Neural cell (in vitro differentiated cells): Measurements from ENCODE around the gene FMC1. TPM values are rescaled to one million over a fixed set of nuclear protein-coding genes. Genes with fewer than 3 reads are reported as not detected.

ENCODE experiments used
- H2AFZ ChIP-seq: fragments of 200-600, 300-800 bp; sonication (generic), shearing (Covaris generic); 2 replicates; pipeline ENCODE4 v1.6.0; 2014; ENCODE audit warnings: low read depth, mild to moderate bottlenecking, antibody characterized with exemption, low read length, moderate library complexity
- H3F3A ChIP-seq: fragments of 200-600 bp; shearing (Covaris generic); 2 replicates; pipeline ENCODE4 v1.6.1; 2016; ENCODE audit warnings: mild to moderate bottlenecking, moderate library complexity, mixed read lengths, antibody characterized with exemption, low read length; ENCODE audit not compliant: insufficient read depth, poor library complexity, severe bottlenecking
- H3K27ac ChIP-seq: fragments of 200-600, 300-800 bp; sonication (generic), shearing (Covaris generic); 2 replicates; pipeline ENCODE4 v1.5.1; 2014; ENCODE audit warnings: mild to moderate bottlenecking, low read length, moderate library complexity
- H3K27me3 ChIP-seq: fragments of 300-800, 200-600 bp; sonication (generic), shearing (Covaris generic); 2 replicates; pipeline ENCODE4 v1.6.0; 2014; ENCODE audit warnings: mild to moderate bottlenecking, low read depth, low read length, moderate library complexity; ENCODE audit not compliant: insufficient read depth
- H3K36me3 ChIP-seq: fragments of 300-800, 200-600 bp; sonication (generic), shearing (Covaris generic); 2 replicates; pipeline ENCODE4 v1.5.1; 2014; ENCODE audit warnings: mild to moderate bottlenecking, antibody characterized with exemption, low read length, moderate library complexity; ENCODE audit not compliant: insufficient read depth
- H3K4me2 ChIP-seq: fragments of 300-800, 200-600 bp; sonication (generic), shearing (Covaris generic); 2 replicates; pipeline ENCODE4 v1.6.0; 2014; ENCODE audit warnings: mild to moderate bottlenecking, low read length
- H3K4me3 ChIP-seq: fragments of 300-800, 200-600 bp; sonication (generic), shearing (Covaris generic); 2 replicates; pipeline ENCODE4 v1.5.1; 2014; ENCODE audit warnings: mild to moderate bottlenecking, low read length, moderate library complexity
- H3K79me2 ChIP-seq: fragments of 200-600 bp; shearing (Covaris generic); replicated peaks from 2 replicates; pipeline ENCODE4 v1.6.0; 2014; ENCODE audit warnings: mild to moderate bottlenecking, low read length, moderate library complexity; ENCODE audit not compliant: insufficient read depth
- H3K9ac ChIP-seq: fragments of 300-800, 200-600 bp; sonication (generic), shearing (Covaris generic); 2 replicates; pipeline ENCODE4 v1.6.1; 2016; ENCODE audit warnings: mild to moderate bottlenecking, low read length, mixed read lengths
- H3K9me2 ChIP-seq: fragments of 200-600 bp; shearing (Covaris generic); 2 replicates; pipeline ENCODE4 v1.6.1; 2016; ENCODE audit warnings: mild to moderate bottlenecking, low read length, mixed read lengths; ENCODE audit not compliant: insufficient read depth
- H3K9me3 ChIP-seq: fragments of 200-600, 300-800 bp; sonication (generic), shearing (Covaris generic); 2 replicates; pipeline ENCODE4 v1.6.1; 2016; ENCODE audit warnings: mild to moderate bottlenecking, mixed run types, low read length, moderate library complexity, mixed read lengths
- H4K20me1 ChIP-seq: fragments of 200-600 bp; shearing (Covaris generic); 2 replicates; pipeline ENCODE4 v1.6.1; 2016; ENCODE audit warnings: mild to moderate bottlenecking, mixed run types; ENCODE audit not compliant: insufficient read depth
- CTCF ChIP-seq: fragments of 450-650 bp; IDR thresholded peaks from 2 replicates; pipeline ENCODE4 v1.5.1; 2014; ENCODE audit warnings: antibody characterized with exemption, mild to moderate bottlenecking, moderate library complexity; ENCODE audit not compliant: poor library complexity, severe bottlenecking
- EP300 ChIP-seq: fragments of 450-650 bp; conservative IDR thresholded peaks from 2 replicates; pipeline ENCODE4 v1.6.1; 2014; ENCODE audit warnings: antibody characterized with exemption, mild to moderate bottlenecking, moderate library complexity; ENCODE audit not compliant: poor library complexity, severe bottlenecking
- EZH2 ChIP-seq: fragments of 200-600, 300-800 bp; shearing (Covaris generic), sonication (generic); IDR thresholded peaks from 2 replicates; pipeline ENCODE4 v1.6.1; 2014; ENCODE audit warnings: antibody characterized with exemption, low read length, borderline replicate concordance, mild to moderate bottlenecking; ENCODE audit not compliant: insufficient read depth, poor library complexity, severe bottlenecking
- MXI1 ChIP-seq: fragments of 450-650 bp; conservative IDR thresholded peaks from 2 replicates; pipeline ENCODE4 v1.6.1; 2014; ENCODE audit warnings: antibody characterized with exemption, mild to moderate bottlenecking; ENCODE audit not compliant: poor library complexity, severe bottlenecking
- POLR2AphosphoS5 ChIP-seq: IDR thresholded peaks from 2 replicates; pipeline ENCODE4 v1.6.1; 2012
- RAD21 ChIP-seq: fragments of 450-650 bp; conservative IDR thresholded peaks from 2 replicates; pipeline ENCODE4 v1.6.1; 2014; ENCODE audit warnings: antibody characterized with exemption, mild to moderate bottlenecking, moderate library complexity
- REST ChIP-seq: IDR thresholded peaks from 2 replicates; pipeline ENCODE4 v1.6.1; 2012; ENCODE audit warnings: borderline replicate concordance
- SMC3 ChIP-seq: fragments of 450-650 bp; conservative IDR thresholded peaks from 2 replicates; pipeline ENCODE4 v1.6.1; 2014; ENCODE audit warnings: antibody characterized with exemption, mild to moderate bottlenecking, moderate library complexity; ENCODE audit not compliant: poor library complexity
- TAF1 ChIP-seq: IDR thresholded peaks from 2 replicates; pipeline ENCODE4 v1.6.1; 2012; ENCODE audit warnings: low read depth
- polyA plus RNA-seq: library from polyadenylated mRNA; depleted of rRNA; stranded (reverse); fragments of >200 nt; gene quantifications from 2 replicates; pipeline ENCODE4 v1.2.3, GENCODE V29; 2014

The FMC1 gene
- polyA plus RNA-seq, 1 donor from 2014 or later = 54.8 TPM

DNA sequence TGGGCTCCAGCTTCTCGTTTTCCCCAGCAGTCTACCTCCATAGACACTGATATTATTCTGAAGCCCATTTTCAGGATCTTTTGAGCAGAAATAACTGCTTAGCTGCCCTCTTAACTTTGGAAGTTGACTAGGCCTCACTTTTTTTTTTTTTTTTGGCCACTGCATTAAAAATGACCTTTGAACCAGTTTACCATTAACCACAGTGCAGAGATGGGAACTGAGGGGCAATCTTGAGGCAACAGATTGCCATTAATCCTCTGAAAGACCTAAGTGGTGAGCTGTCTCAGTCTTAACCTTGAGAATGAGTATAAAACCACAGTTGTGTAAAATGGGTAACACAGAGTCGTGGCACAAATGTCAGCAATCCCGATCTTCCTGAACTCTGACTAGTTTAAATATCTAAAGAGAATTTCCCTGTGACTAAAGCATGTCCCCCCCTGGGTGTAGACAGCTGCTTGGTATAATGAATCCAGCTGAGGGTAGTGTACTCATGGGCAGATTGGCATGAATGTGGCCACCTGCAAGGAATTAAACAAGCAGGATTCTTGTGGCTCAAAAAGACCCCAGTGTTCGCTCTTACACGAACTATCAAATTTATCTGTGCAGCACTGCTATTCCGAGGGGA, 46.1 kb upstream of the FMC1 start:
- no peak overlapping the region for H3K4me2 ChIP-seq
- H3K27me3 ChIP-seq = no peaks in the 10 kb centered on the region
- H3K79me2 ChIP-seq = no peaks in the 10 kb centered on the region
- H4K20me1 ChIP-seq = no peaks in the 10 kb centered on the region
- H3K4me3 ChIP-seq = no peak overlapping the region
- no peaks in the 10 kb centered on the region for H3F3A ChIP-seq
- no peak for TF ChIP-seq EP300
- no peak for TF ChIP-seq SMC3
- no peak for TF ChIP-seq MXI1
- no peak for TF ChIP-seq CTCF
- no peak for TF ChIP-seq TAF1
- TF ChIP-seq EZH2 = no peak
- no peak for TF ChIP-seq REST
- TF ChIP-seq RAD21 = no peak
- TF ChIP-seq POLR2AphosphoS5 = no peak
- no peak overlapping the region for H3K27ac ChIP-seq
- H2AFZ ChIP-seq = no peak overlapping the region
- H3K9ac ChIP-seq = no peak overlapping the region
- no peaks in the 10 kb centered on the region for H3K9me2 ChIP-seq
- no peaks in the 10 kb centered on the region for H3K9me3 ChIP-seq
- peaks cover 17% of the 10 kb centered on the region for H3K36me3 ChIP-seq

- Histone ChIP-seq H3K79me2 (no peaks in the 10 kb centered on the region), H3K4me3 (no peak overlapping the region), H2AFZ (no peak overlapping the region), H4K20me1 (no peaks in the 10 kb centered on the region), H3K9me2 (no peaks in the 10 kb centered on the region), H3K4me2 (no peak overlapping the region), H3K27ac (no peak overlapping the region), H3K36me3 (peaks cover 22% of the 10 kb centered on the region), H3F3A (no peaks in the 10 kb centered on the region), H3K9me3 (no peaks in the 10 kb centered on the region), H3K9ac (no peak overlapping the region), H3K27me3 (no peaks in the 10 kb centered on the region)
- TF ChIP-seq SMC3 (no peak), REST (no peak), POLR2AphosphoS5 (no peak), CTCF (no peak), EP300 (no peak), RAD21 (no peak), EZH2 (no peak), TAF1 (no peak), MXI1 (no peak)
Observed at GRCh38 chr7:139297795-139298194, 43.3 kb upstream of the FMC1 start.
